BLaER1 (cell line): ENCODE results near the gene PNPLA6.

Experiments used
- H3K27ac ChIP-seq: shearing (Covaris generic); formaldehyde crosslinking; 2 replicates; pipeline ENCODE4 v1.8.1; 2022
- H3K27me3 ChIP-seq: shearing (Covaris generic); formaldehyde crosslinking; 2 replicates; pipeline ENCODE4 v1.8.1; 2022
- H3K36me3 ChIP-seq: shearing (Covaris generic); formaldehyde crosslinking; 2 replicates; pipeline ENCODE4 v1.8.1; 2022
- H3K4me1 ChIP-seq: shearing (Covaris generic); formaldehyde crosslinking; 2 replicates; pipeline ENCODE4 v1.8.1; 2022
- H3K4me2 ChIP-seq: shearing (Covaris generic); formaldehyde crosslinking; 2 replicates; pipeline ENCODE4 v1.8.1; 2022
- H3K4me3 ChIP-seq: shearing (Covaris generic); formaldehyde crosslinking; 2 replicates; pipeline ENCODE4 v1.8.1; 2022
- H3K9ac ChIP-seq: shearing (Covaris generic); formaldehyde crosslinking; 2 replicates; pipeline ENCODE4 v1.8.1; 2022
- H3K9me3 ChIP-seq: shearing (Covaris generic); formaldehyde crosslinking; 2 replicates; pipeline ENCODE4 v1.8.1; 2022
- H4K20me1 ChIP-seq: shearing (Covaris generic); formaldehyde crosslinking; 2 replicates; pipeline ENCODE4 v1.8.1; 2022
- Cebpa-rat ChIP-seq: shearing (Covaris generic); IDR thresholded peaks from 2 replicates; pipeline ENCODE4 v1.8.1; 2022

Gene PNPLA6

DNA sequence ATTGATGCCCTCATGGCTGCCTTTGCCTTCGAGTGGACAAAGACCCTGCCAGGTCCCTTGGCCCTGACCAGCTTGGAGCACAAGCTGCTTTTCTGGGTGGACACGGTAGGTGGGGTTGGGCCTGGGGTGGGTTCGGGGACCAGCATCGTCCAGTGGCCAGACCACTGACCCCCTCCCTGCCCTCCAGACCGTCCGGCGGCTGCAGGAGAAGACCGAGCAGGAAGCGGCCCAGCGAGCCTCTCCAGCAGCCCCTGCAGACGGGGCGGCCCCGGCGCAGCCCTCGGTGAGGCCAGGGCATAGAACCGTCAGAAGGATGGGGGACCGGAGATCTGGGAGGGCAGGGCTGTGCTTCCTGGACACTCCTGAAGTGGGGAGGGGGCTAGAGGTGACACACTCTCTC, 70.8 kb downstream of the PNPLA6 start:
- Histone ChIP-seq H3K9ac (no peak overlapping the region), H3K9me3 (peaks cover 7% of the 10 kb centered on the region; the same call in 1 of the 2 replicates), H3K4me2 (no peak overlapping the region), H3K27ac (no peak overlapping the region), H3K36me3 (no peaks in the 10 kb centered on the region), H3K27me3 (peaks cover 10% of the 10 kb centered on the region; the same call in 1 of the 2 replicates), H3K4me1 (no peaks in the 10 kb centered on the region), H3K4me3 (no peak overlapping the region), H4K20me1 (no peaks in the 10 kb centered on the region)
- TF ChIP-seq Cebpa-rat, result no peak

DNA sequence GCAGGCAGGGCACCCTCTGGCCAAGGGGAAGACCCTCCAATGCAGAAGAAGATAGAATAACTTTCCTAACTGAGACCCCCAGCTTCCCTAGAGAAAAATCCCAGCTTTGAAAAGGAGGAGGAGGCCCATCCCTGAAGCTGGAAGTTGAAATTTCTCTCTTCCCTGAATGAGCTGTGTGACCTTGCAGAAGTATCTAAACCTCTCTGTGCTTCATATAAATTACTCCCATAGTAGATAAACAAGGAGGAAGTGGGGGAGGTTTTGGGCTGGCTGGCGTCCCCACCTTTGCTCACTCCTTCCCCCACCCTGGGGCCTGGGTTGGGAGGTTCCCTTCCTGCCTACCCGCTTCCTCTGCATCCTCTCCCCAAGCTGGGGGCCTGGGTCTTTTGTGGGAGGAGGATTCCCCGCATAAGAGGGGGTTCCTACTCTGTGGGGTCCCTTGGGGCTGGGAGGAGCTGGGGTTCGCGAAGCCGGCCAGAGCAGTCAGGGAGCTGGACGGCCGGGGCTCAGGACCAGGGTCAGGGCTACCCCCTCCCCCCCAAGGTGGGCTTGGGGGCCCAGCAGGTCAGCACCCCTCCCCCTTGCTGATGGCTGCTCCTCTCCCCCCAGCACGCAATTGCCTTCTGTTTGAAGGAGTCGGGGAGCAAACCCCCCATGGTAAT, 71.8 kb downstream of the PNPLA6 start:
- H3K27ac ChIP-seq, result no peak overlapping the region
- no peaks in the 10 kb centered on the region for H3K36me3 ChIP-seq
- 0 out of 2 replicates have a peak, but pooled peaks cover 5% of the 10 kb centered on the region for H4K20me1 ChIP-seq
- H3K27me3 ChIP-seq, result peaks cover 7% of the 10 kb centered on the region; the same call in 1 of the 2 replicates
- no peak overlapping the region for H3K4me3 ChIP-seq
- peaks cover 7% of the 10 kb centered on the region; the same call in 1 of the 2 replicates for H3K9me3 ChIP-seq
- no peak for TF ChIP-seq Cebpa-rat
- H3K4me2 ChIP-seq, result no peak overlapping the region
- no peaks in the 10 kb centered on the region for H3K4me1 ChIP-seq
- H3K9ac ChIP-seq, result no peak overlapping the region

GRCh38 chr19:7607874-7608560, 72.5 kb downstream of the PNPLA6 start:
- H3K9ac ChIP-seq, result no peak overlapping the region
- H4K20me1 ChIP-seq, result 0 out of 2 replicates have a peak, but pooled peaks cover 5% of the 10 kb centered on the region
- H3K4me3 ChIP-seq, result no peak overlapping the region
- no peak overlapping the region for H3K4me2 ChIP-seq
- H3K27me3 ChIP-seq, result peaks cover 4% of the 10 kb centered on the region; the same call in 1 of the 2 replicates
- no peaks in the 10 kb centered on the region for H3K36me3 ChIP-seq
- no peak for TF ChIP-seq Cebpa-rat
- H3K9me3 ChIP-seq, result peaks cover 7% of the 10 kb centered on the region; the same call in 1 of the 2 replicates
- no peak overlapping the region for H3K27ac ChIP-seq
- no peaks in the 10 kb centered on the region for H3K4me1 ChIP-seq

GRCh38 chr19:7610491-7611240, 75.1 kb downstream of the PNPLA6 start:
- Histone ChIP-seq H4K20me1 (0 out of 2 replicates have a peak, but pooled peaks cover 5% of the 10 kb centered on the region), H3K9me3 (peaks cover 1% of the 10 kb centered on the region; the same call in 1 of the 2 replicates), H3K4me1 (no peaks in the 10 kb centered on the region), H3K4me2 (no peak overlapping the region), H3K27ac (no peak overlapping the region), H3K36me3 (no peaks in the 10 kb centered on the region), H3K9ac (no peak overlapping the region), H3K27me3 (no peaks in the 10 kb centered on the region), H3K4me3 (no peak overlapping the region)
- TF ChIP-seq Cebpa-rat, result no peak
